ENCODE results near the gene TLCD1.

- TF ChIP-seq TCF7L2 (IDR thresholded peaks at IDR 0.05; ENCODE audit: borderline replicate concordance, low read depth, low read length) (no peak), ZNF571 (tag by site-specific recombination; IDR thresholded peaks at IDR 0.05) (no peak), YY2 (tag by site-specific recombination; IDR thresholded peaks at IDR 0.05) (no peak), ZEB2 (tag by site-specific recombination; IDR thresholded peaks at IDR 0.05) (no peak), SP3 (tag by site-specific recombination; IDR thresholded peaks at IDR 0.05) (no peak)
These were observed 9.2 kb upstream of the TLCD1 start for GRCh38 chr17:28735242-28735722.
